T47D (cell line): Measurements from ENCODE around the gene KLHL29.

ENCODE experiments used
- DNase-seq, 2 experiments: peaks; one replicate each; pipeline versions ENCODE4 v3.0.0 to v3.0.0-alpha.2; 2011 to 2012; ENCODE audit warnings: low read depth in 1 of 2, low spot score in 1 of 2
- JUND ChIP-seq: IDR thresholded peaks from 2 replicates; pipeline ENCODE4 v1.6.1; 2012; ENCODE audit warnings: low read depth
- in situ Hi-C: cut with HindIII; loops from 2 replicates; pipeline ENCODE4 v1.10.0; 2016; ENCODE audit warnings: low sequenced_read_pairs, low pct_unique_long_range_greater_than_20kb

KLHL29 gene

GRCh38 chr2:23456396-23456795 lies 71.4 kb downstream of the KLHL29 start:
- DNase-seq, result no peak
- in situ Hi-C loops, result no loop called here
- TF ChIP-seq JUND, result no peak

- no peak for DNase-seq
- no peak for TF ChIP-seq JUND
- in situ Hi-C loops, result no loop called here
These were observed 72.1 kb downstream of the KLHL29 start for GRCh38 chr2:23456881-23457760.

- in situ Hi-C loops, result no loop called here
- no peak for TF ChIP-seq JUND
- no peak for DNase-seq
These were observed 73.2 kb downstream of the KLHL29 start for GRCh38 chr2:23457990-23458682.

- in situ Hi-C loops, result no loop called here
- no peak for DNase-seq
- TF ChIP-seq JUND, result no peak
These were observed 74.1 kb downstream of the KLHL29 start for GRCh38 chr2:23459032-23459431.

GRCh38 chr2:23460228-23460627 lies 75.2 kb downstream of the KLHL29 start:
- in situ Hi-C loops, result no loop called here
- TF ChIP-seq JUND, result no peak
- no peak for DNase-seq

- TF ChIP-seq JUND, result no peak
- DNase-seq, result no peak
- in situ Hi-C loops, result no loop called here
These were observed 76.0 kb downstream of the KLHL29 start for GRCh38 chr2:23460993-23461392.

- in situ Hi-C loops, result no loop called here
- DNase-seq, result no peak
- TF ChIP-seq JUND, result no peak
These were observed 79.2 kb downstream of the KLHL29 start for GRCh38 chr2:23464156-23464555.

- DNase-seq, result no peak
- TF ChIP-seq JUND, result no peak
- in situ Hi-C loops, result no loop called here
These were observed 80.0 kb downstream of the KLHL29 start for GRCh38 chr2:23464905-23465537.

- no peak for DNase-seq
- no peak for TF ChIP-seq JUND
- in situ Hi-C loops, result no loop called here
These were observed 81.0 kb downstream of the KLHL29 start for GRCh38 chr2:23465936-23466335.

- no peak for DNase-seq
- in situ Hi-C loops, result no loop called here
- no peak for TF ChIP-seq JUND
These were observed 82.6 kb downstream of the KLHL29 start for GRCh38 chr2:23467618-23468017.

- TF ChIP-seq JUND, result no peak
- in situ Hi-C loops, result no loop called here
- DNase-seq, result no peak
These were observed 83.6 kb downstream of the KLHL29 start for GRCh38 chr2:23468474-23469141.

GRCh38 chr2:23469142-23469540 lies 84.2 kb downstream of the KLHL29 start:
- no peak for TF ChIP-seq JUND
- in situ Hi-C loops, result no loop called here
- DNase-seq, result no peak
